A549 (cell line): ENCODE measurements around the gene SLC35A3. TPM values are rescaled to one million over a fixed set of nuclear protein-coding genes. Genes with fewer than 3 reads are reported as not detected.
A peak's percentile ranks its signal among the peaks of the same experiment; 100 is the strongest.

Source experiments
- ATAC-seq, 2 experiments: fragments of 200-7000 bp in 1 of 2; fragments of >200 bp in 1 of 2; cut with Nextera tagmentation in 1 of 2; cut with Tn5 transposase in 1 of 2; 3 replicates each; pipeline versions ENCODE4 v1.8.0 to v1.9.1; 2018 to 2020; ENCODE audit warnings: mild to moderate bottlenecking in 1 of 2, moderate library complexity in 1 of 2
- CTCF ChIA-PET: fragments of 300-600 bp; sonication (Branson Sonifier 250); formaldehyde crosslinking; extraction: SDS; loops from one replicate; lab custom pipeline; 2021; ENCODE audit warnings: antibody characterized with exemption, inconsistent platforms; lab: Yijun Ruan, JAX
- POLR2A ChIA-PET: fragments of 350-600 bp; formaldehyde crosslinking; extraction: SDS; loops from one replicate; lab custom pipeline; 2021; ENCODE audit warnings: antibody characterized with exemption, inconsistent platforms; lab: Yijun Ruan, JAX
- DNase-seq, 2 experiments: peaks; one replicate each; pipeline versions ENCODE4 v3.0.0 to v3.0.0-alpha.2; 2011 to 2016; ENCODE audit warnings: low read depth in 1 of 2, low spot score in 1 of 2
- FAIRE-seq: peaks from 2 replicates; lab custom pipeline; 2011; peaks lifted over from hg19 to GRCh38; lab: Jason Lieb, UNC
- H3K27ac ChIP-seq, 2 experiments: fragments of >200 bp; sonication (Bioruptor Twin); formaldehyde crosslinking; 3 replicates each; pipeline ENCODE4 v1.5.1; 2016 to 2017
- H3K4me1 ChIP-seq: fragments of >200 bp; sonication (Bioruptor Twin); formaldehyde crosslinking; 3 replicates; pipeline ENCODE4 v1.6.1; 2016
- H3K4me2 ChIP-seq: fragments of >200 bp; sonication (Bioruptor Twin); formaldehyde crosslinking; 3 replicates; pipeline ENCODE4 v1.6.1; 2016
- H3K4me3 ChIP-seq: fragments of >200 bp; sonication (Bioruptor Twin); formaldehyde crosslinking; 3 replicates; pipeline ENCODE4 v1.5.1; 2016
- H3K9me3 ChIP-seq: fragments of >200 bp; sonication (Bioruptor Twin); formaldehyde crosslinking; 3 replicates; pipeline ENCODE4 v1.6.1; 2016
- BHLHE40 ChIP-seq: IDR thresholded peaks from 2 replicates; pipeline ENCODE4 v1.6.1; 2012; ENCODE audit warnings: low read depth, low read length, inconsistent platforms
- CBX2 ChIP-seq: fragments of 200-600 bp; sonication (generic); IDR thresholded peaks from 2 replicates; pipeline ENCODE4 v1.6.1; 2016; ENCODE audit warnings: low read depth, mild to moderate bottlenecking, borderline replicate concordance
- CBX8 ChIP-seq: fragments of 200-600 bp; sonication (generic); IDR thresholded peaks from 2 replicates; pipeline ENCODE4 v1.6.1; 2016
- CHD4 ChIP-seq: fragments of 200-600 bp; sonication (generic); IDR thresholded peaks from 2 replicates; pipeline ENCODE4 v1.6.1; 2016; ENCODE audit warnings: antibody characterized with exemption, mild to moderate bottlenecking, borderline replicate concordance
- CTCF ChIP-seq: fragments of >200 bp; sonication (Bioruptor Twin); formaldehyde crosslinking; IDR thresholded peaks from 3 replicates; pipeline ENCODE4 v1.5.1; 2016
- E2F6 ChIP-seq: IDR thresholded peaks from 2 replicates; pipeline ENCODE4 v1.6.1; 2012; ENCODE audit warnings: low read depth, borderline replicate concordance
- EHMT2 ChIP-seq: fragments of 200-600 bp; sonication (generic); IDR thresholded peaks from 2 replicates; pipeline ENCODE4 v1.6.1; 2016; ENCODE audit warnings: antibody characterized with exemption, low read depth, mild to moderate bottlenecking, moderate library complexity
- EP300 ChIP-seq, 2 experiments: fragments of >200 bp; sonication (Bioruptor Twin); formaldehyde crosslinking; IDR thresholded peaks; 2 replicates in 1 of 2; 3 replicates in 1 of 2; pipeline ENCODE4 v1.6.1; 2016 to 2017
- FOSL2 ChIP-seq, 2 experiments: fragments of 450-650 bp in 1 of 2; fragments of >200 bp in 1 of 2; sonication (Bioruptor Twin) in 1 of 2; formaldehyde crosslinking; IDR thresholded peaks; 2 replicates each; pipeline versions ENCODE4 v1.5.0 to v1.6.1; 2016 to 2020; ENCODE audit warnings: mild to moderate bottlenecking in 1 of 2, moderate library complexity in 1 of 2
- GATA3 ChIP-seq: IDR thresholded peaks from 2 replicates; pipeline ENCODE4 v1.6.1; 2012; ENCODE audit warnings: borderline replicate concordance
- HMGXB4 ChIP-seq: fragments of 250-450 bp; sonication (Bioruptor Pico); IDR thresholded peaks from 2 replicates; pipeline ENCODE4 v1.5.0; 2021; ENCODE audit warnings: mild to moderate bottlenecking, moderate library complexity, borderline replicate concordance
- HOXA7 ChIP-seq: fragments of 250-450 bp; sonication (Bioruptor Pico); IDR thresholded peaks from 2 replicates; pipeline ENCODE4 v1.5.0; 2020; ENCODE audit warnings: mild to moderate bottlenecking, moderate library complexity
- HOXB5 ChIP-seq: fragments of 250-450 bp; sonication (Bioruptor Pico); IDR thresholded peaks from 2 replicates; pipeline ENCODE4 v1.5.0; 2020; ENCODE audit warnings: mild to moderate bottlenecking, moderate library complexity
- JUN ChIP-seq, 2 experiments: fragments of >200 bp; sonication (Bioruptor Twin); formaldehyde crosslinking; IDR thresholded peaks; 2 replicates in 1 of 2; 3 replicates in 1 of 2; pipeline ENCODE4 v1.6.1; 2016 to 2017
- KDM5A ChIP-seq: fragments of 200-600 bp; sonication (generic); IDR thresholded peaks from 2 replicates; pipeline ENCODE4 v1.6.1; 2016; ENCODE audit warnings: antibody characterized with exemption, mild to moderate bottlenecking
- MAX ChIP-seq: IDR thresholded peaks from 2 replicates; pipeline ENCODE4 v1.6.1; 2012
- NPAS2 ChIP-seq: fragments of 250-450 bp; sonication (Bioruptor Pico); IDR thresholded peaks from 2 replicates; pipeline ENCODE4 v1.8.0; 2022; ENCODE audit warnings: mild to moderate bottlenecking, moderate library complexity, borderline replicate concordance
- NR3C1 ChIP-seq: fragments of >200 bp; sonication (Bioruptor Twin); formaldehyde crosslinking; IDR thresholded peaks from 3 replicates; pipeline ENCODE4 v1.6.1; 2017
- PBX3 ChIP-seq: IDR thresholded peaks from 2 replicates; pipeline ENCODE4 v1.6.1; 2012
- PHF8 ChIP-seq: fragments of 200-600 bp; sonication (generic); IDR thresholded peaks from 2 replicates; pipeline ENCODE4 v1.6.1; 2016; ENCODE audit warnings: low read depth, mild to moderate bottlenecking, antibody characterized with exemption, moderate library complexity, borderline replicate concordance
- POLR2AphosphoS2 ChIP-seq: conservative IDR thresholded peaks from 2 replicates; pipeline ENCODE4 v1.6.1; 2012; ENCODE audit warnings: low read length, improper control_type of control experiment, inconsistent platforms
- RAD21 ChIP-seq, 2 experiments: fragments of >200 bp in 1 of 2; sonication (Bioruptor Twin) in 1 of 2; formaldehyde crosslinking in 1 of 2; IDR thresholded peaks in 1 of 2; conservative IDR thresholded peaks in 1 of 2; 2 replicates in 1 of 2; 3 replicates in 1 of 2; pipeline ENCODE4 v1.6.1; 2012 to 2018; ENCODE audit warnings: inconsistent platforms in 1 of 2
- RARB ChIP-seq: fragments of 250-450 bp; sonication (Bioruptor Pico); IDR thresholded peaks from 2 replicates; pipeline ENCODE4 v1.8.0; 2021; ENCODE audit warnings: mild to moderate bottlenecking, moderate library complexity
- RCOR1 ChIP-seq: fragments of 150-350 bp; IDR thresholded peaks from 2 replicates; pipeline ENCODE4 v1.6.1; 2014; ENCODE audit warnings: antibody characterized with exemption, low read length, low read depth
- RNF2 ChIP-seq: fragments of 200-600 bp; sonication (generic); IDR thresholded peaks from 2 replicates; pipeline ENCODE4 v1.6.1; 2016; ENCODE audit warnings: low read depth, mild to moderate bottlenecking, antibody characterized with exemption, moderate library complexity, borderline replicate concordance
- SMC3 ChIP-seq: fragments of >200 bp; sonication (Bioruptor Twin); formaldehyde crosslinking; IDR thresholded peaks from 3 replicates; pipeline ENCODE4 v1.6.1; 2018; ENCODE audit warnings: inconsistent platforms
- USF2 ChIP-seq: fragments of 450-650 bp; IDR thresholded peaks from 2 replicates; pipeline ENCODE4 v1.6.1; 2014; ENCODE audit warnings: antibody characterized with exemption
- ZC3H11A ChIP-seq: fragments of 450-650 bp; IDR thresholded peaks from 2 replicates; pipeline ENCODE4 v1.6.1; 2014; ENCODE audit warnings: antibody characterized with exemption, mild to moderate bottlenecking
- ZNF302 ChIP-seq: fragments of 250-450 bp; sonication (Bioruptor Pico); IDR thresholded peaks from 2 replicates; pipeline ENCODE4 v1.9.0; 2021; ENCODE audit warnings: inconsistent platforms, mild to moderate bottlenecking, moderate library complexity
- WGBS: methylation state at CpG from one replicate; pipeline ENCODE4 v1.1.6; 2017; ENCODE audit errors: missing lambda C conversion rate; 5-methylcytosine and 5-hydroxymethylcytosine counted together
- polyA plus RNA-seq, 4 experiments: library from polyadenylated mRNA; depleted of rRNA in 3 of 4; stranded (reverse); fragments of >200 nt; fragmentation: RNase III in 1 of 4; extraction: RNeasy Plus Mini Kit Qiagen cat#74134 plus additional on column Dnase treatment in 1 of 4; gene quantifications; 2 replicates in 3 of 4; 3 replicates in 1 of 4; pipeline ENCODE4 v1.2.3, GENCODE V29; 2011 to 2017

The SLC35A3 gene
- polyA plus RNA-seq, 2 of the 4 experiments (the other 2 are of a cell fraction) = 9.6 to 15.1 TPM

- Histone ChIP-seq H3K4me3 (no peak overlapping the region), H3K27ac (no peak overlapping the region), H3K9me3 (no peaks in the 10 kb centered on the region), H3K4me2 (no peak overlapping the region), H3K4me1 (no peaks in the 10 kb centered on the region)
- POLR2A ChIA-PET = no interaction called here
- FAIRE-seq (no peak), ATAC-seq (no peak), DNase-seq (no peak)
- TF ChIP-seq PBX3 (no peak), HOXB5 (CRISPR knock-in tag) (no peak), ZC3H11A (no peak), PHF8 (no peak), POLR2AphosphoS2 (no peak), E2F6 (no peak), CHD4 (no peak), CBX2 (no peak), ZNF302 (CRISPR knock-in tag) (no peak), GATA3 (no peak), RARB (CRISPR knock-in tag) (no peak), NR3C1 (no peak), RNF2 (no peak), JUN (IDR thresholded peaks at IDR 0.05) (no peak), NPAS2 (CRISPR knock-in tag) (no peak), USF2 (no peak), BHLHE40 (no peak), HOXA7 (no peak), HMGXB4 (CRISPR knock-in tag) (no peak), EHMT2 (no peak)
- CTCF ChIA-PET = no interaction called here
- 92% methylated on average over 2 of the region's 2 CpGs for WGBS
Measured at GRCh38 chr1:100028765-100029164, 59.0 kb downstream of the SLC35A3 start.

- peak; percentile 22 to 31 for DNase-seq
- Histone ChIP-seq H3K27ac (no peak overlapping the region), H3K9me3 (no peaks in the 10 kb centered on the region), H3K4me1 (no peaks in the 10 kb centered on the region)
- no peak for FAIRE-seq
- ATAC-seq = no peak
- POLR2A ChIA-PET = no interaction called here
- TF ChIP-seq NR3C1 (no peak), USF2 (no peak), FOSL2 (IDR thresholded peaks at IDR 0.05) (no peak), FOSL2 (CRISPR knock-in tag; IDR thresholded peaks at IDR 0.05) (no peak), EHMT2 (no peak), RCOR1 (no peak), CTCF (peak; percentile 28), CBX8 (no peak), RARB (CRISPR knock-in tag) (no peak), RAD21 (conservative IDR thresholded peaks at IDR 0.05 in 1 of 2, IDR thresholded peaks at IDR 0.05 in 1 of 2) (peak; percentile 49 to 51; a peak in 4 of 5 replicates), EP300 (IDR thresholded peaks at IDR 0.05) (no peak), KDM5A (no peak), MAX (no peak), SMC3 (peak; percentile 35; the same call in 1 of the 3 replicates)
- TF ChIP-seq, all 56 proteins: peak for 3
- CTCF ChIA-PET = no interaction called here
- Histone ChIP-seq H3K4me2 (no peak overlapping the region), H3K4me3 (no peak overlapping the region)
Measured at GRCh38 chr1:100034470-100034869, 64.7 kb downstream of the SLC35A3 start.
